KMS-11 (cell line): ENCODE data around the gene TMEM238.

ENCODE experiments used
- H2AFZ ChIP-seq: fragments of 200-600 bp; sonication (generic); 2 replicates; pipeline ENCODE4 v1.6.1; 2016; ENCODE audit warnings: antibody characterized with exemption, mixed run types, low read depth
- H3K27ac ChIP-seq: fragments of 200-600 bp; sonication (generic); 2 replicates; pipeline ENCODE4 v1.6.1; 2016; ENCODE audit warnings: mild to moderate bottlenecking, mixed run types
- H3K27me3 ChIP-seq: fragments of 200-600 bp; sonication (generic); 2 replicates; pipeline ENCODE4 v1.6.1; 2017; ENCODE audit warnings: mild to moderate bottlenecking, low read depth, mixed run types, moderate library complexity; ENCODE audit not compliant: insufficient read depth
- H3K36me3 ChIP-seq: fragments of 200-600 bp; sonication (generic); 2 replicates; pipeline ENCODE4 v1.6.1; 2017; ENCODE audit warnings: mild to moderate bottlenecking, mixed run types; ENCODE audit not compliant: insufficient read depth
- H3K4me1 ChIP-seq: fragments of 200-600 bp; sonication (generic); 2 replicates; pipeline ENCODE4 v1.6.1; 2016; ENCODE audit warnings: mild to moderate bottlenecking, low read depth, mixed run types; ENCODE audit not compliant: poor library complexity, severe bottlenecking
- H3K4me2 ChIP-seq: fragments of 200-600 bp; sonication (generic); 2 replicates; pipeline ENCODE4 v1.7.0; 2016; ENCODE audit warnings: mild to moderate bottlenecking, mixed run types
- H3K4me3 ChIP-seq: fragments of 200-600 bp; sonication (generic); IDR thresholded peaks from 2 replicates; pipeline ENCODE4 v1.6.1; 2017; ENCODE audit warnings: low read depth, low read length, mixed read lengths; ENCODE audit not compliant: insufficient read depth
- H3K79me2 ChIP-seq: fragments of 200-600 bp; sonication (generic); 2 replicates; pipeline ENCODE4 v1.6.1; 2016; ENCODE audit warnings: low read depth, mixed run types; ENCODE audit not compliant: insufficient read depth
- H3K9ac ChIP-seq: fragments of 200-600 bp; sonication (generic); 2 replicates; pipeline ENCODE4 v1.6.1; 2016; ENCODE audit warnings: mild to moderate bottlenecking, mixed run types
- H4K20me1 ChIP-seq: fragments of 200-600 bp; sonication (generic); 2 replicates; pipeline ENCODE4 v1.6.1; 2016; ENCODE audit warnings: mild to moderate bottlenecking, mixed run types; ENCODE audit not compliant: insufficient read depth
- TF ChIP-seq, protein P1 (sequence below): fragments of 200-600 bp; sonication (generic); conservative IDR thresholded peaks from 2 replicates; pipeline ENCODE4 v1.6.1; 2017; ENCODE audit warnings: low read depth, mild to moderate bottlenecking, antibody characterized with exemption, low read length, moderate library complexity, mixed read lengths

Gene TMEM238

DNA sequence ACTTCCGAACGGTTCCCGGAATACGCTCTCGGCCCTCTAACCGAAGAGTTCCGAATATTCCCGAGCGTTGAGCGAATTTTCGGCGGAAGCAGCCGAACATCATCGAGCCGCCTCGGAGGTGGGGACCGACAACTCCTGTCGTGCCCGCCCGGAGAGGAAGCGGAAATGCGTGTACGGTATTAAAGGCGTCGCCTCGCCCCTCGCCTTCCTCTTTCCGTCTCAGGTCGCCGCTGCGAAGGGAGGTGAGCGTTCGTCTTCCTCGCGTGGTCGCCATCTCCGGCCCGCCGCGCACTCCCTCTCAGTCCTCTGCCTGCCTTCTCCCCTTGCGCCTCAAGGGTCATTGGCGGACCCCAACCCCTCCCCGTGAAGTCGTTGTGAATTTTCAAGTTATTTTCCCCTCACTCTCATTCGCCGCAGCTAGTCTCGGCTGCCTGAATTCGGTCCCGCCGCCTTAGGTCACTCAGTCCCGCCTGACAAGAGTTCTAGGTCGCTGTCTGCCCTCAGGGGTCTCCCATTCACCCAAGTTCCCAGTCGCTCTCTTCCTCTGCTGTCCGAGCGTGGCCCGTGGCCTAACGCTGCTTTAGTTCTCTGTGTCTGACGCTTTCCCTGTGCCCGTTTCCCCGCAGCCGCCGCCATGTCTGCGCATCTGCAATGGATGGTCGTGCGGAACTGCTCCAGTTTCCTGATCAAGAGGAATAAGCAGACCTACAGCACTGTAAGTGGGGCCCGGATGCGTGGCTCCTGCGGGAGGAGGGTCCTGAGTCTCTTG is 1.8 kb upstream of the TMEM238 start, which contains the start of gene RPL28:
RPL28 (plus strand) TSS at position 209 of the 769 bp plus-strand sequence; CDS start at position 635, 426 bp downstream.
- Histone ChIP-seq H3K4me3 (peak within 1 kb of the TSS; percentile 35), H3K27ac (peak within 1 kb of the TSS; percentile 85), H3K4me2 (peak within 1 kb of the TSS; percentile 96), H3K27me3 (no peaks in the 10 kb centered on the region), H3K9ac (peak within 1 kb of the TSS; percentile 77), H3K36me3 (peaks cover 18% of the 10 kb centered on the region; the same call in 1 of the 2 replicates), H2AFZ (peak within 1 kb of the TSS; percentile 60), H3K79me2 (peaks cover 46% of the 10 kb centered on the region), H4K20me1 (peaks cover 29% of the 10 kb centered on the region), H3K4me1 (peaks cover 38% of the 10 kb centered on the region)
- TF ChIP-seq, protein P1, sequence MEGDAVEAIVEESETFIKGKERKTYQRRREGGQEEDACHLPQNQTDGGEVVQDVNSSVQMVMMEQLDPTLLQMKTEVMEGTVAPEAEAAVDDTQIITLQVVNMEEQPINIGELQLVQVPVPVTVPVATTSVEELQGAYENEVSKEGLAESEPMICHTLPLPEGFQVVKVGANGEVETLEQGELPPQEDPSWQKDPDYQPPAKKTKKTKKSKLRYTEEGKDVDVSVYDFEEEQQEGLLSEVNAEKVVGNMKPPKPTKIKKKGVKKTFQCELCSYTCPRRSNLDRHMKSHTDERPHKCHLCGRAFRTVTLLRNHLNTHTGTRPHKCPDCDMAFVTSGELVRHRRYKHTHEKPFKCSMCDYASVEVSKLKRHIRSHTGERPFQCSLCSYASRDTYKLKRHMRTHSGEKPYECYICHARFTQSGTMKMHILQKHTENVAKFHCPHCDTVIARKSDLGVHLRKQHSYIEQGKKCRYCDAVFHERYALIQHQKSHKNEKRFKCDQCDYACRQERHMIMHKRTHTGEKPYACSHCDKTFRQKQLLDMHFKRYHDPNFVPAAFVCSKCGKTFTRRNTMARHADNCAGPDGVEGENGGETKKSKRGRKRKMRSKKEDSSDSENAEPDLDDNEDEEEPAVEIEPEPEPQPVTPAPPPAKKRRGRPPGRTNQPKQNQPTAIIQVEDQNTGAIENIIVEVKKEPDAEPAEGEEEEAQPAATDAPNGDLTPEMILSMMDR: no peak

DNA sequence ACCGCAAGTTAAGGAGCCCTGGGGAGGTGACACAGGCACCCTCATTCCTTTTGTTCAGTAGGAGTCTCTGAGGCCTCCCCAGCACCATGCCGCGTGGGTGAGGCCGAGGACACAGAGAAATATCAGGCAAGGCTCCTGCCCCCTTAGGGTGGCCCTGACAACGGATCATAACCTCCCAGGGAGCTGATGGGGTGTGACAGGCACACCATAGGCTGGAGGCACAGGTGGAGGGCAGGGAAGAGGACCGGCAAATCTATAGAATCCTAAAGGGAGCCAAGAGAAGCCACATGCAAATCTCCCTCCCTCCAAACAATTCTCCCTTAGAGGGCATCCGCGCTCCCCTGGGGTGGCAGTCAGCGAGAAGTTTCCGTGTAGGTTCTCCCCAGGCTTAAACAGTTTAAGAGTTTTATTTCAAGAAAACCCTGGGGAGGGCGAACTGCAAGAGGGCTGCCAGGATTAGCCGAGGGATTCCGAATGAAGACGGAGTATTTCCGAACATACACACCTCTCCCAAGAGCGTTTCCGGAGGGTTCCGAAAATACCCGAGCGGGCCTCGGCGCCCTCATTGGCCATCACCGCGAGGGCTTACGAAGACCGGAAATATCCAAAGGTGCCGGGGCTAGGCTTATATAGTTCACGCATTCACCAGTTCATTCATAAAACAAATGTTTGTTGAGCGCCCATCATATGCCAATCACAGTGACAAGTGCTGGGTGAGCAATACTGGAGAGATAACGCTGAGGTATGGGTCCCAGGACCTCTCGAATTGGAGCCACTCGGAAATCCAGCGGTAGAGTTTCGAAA is 1.0 kb upstream of the TMEM238 start:
- H3K27ac ChIP-seq: peak overlapping the region; percentile 85
- TF ChIP-seq, protein P1: no peak
- peaks cover 29% of the 10 kb centered on the region for H4K20me1 ChIP-seq
- H2AFZ ChIP-seq: peak overlapping the region; percentile 60
- no peak overlapping the region for H3K4me3 ChIP-seq
- H3K4me1 ChIP-seq: peaks cover 38% of the 10 kb centered on the region
- H3K27me3 ChIP-seq: no peaks in the 10 kb centered on the region
- peaks cover 18% of the 10 kb centered on the region; the same call in 1 of the 2 replicates for H3K36me3 ChIP-seq
- H3K4me2 ChIP-seq: peak overlapping the region; percentile 96
- peak overlapping the region; percentile 77 for H3K9ac ChIP-seq
- H3K79me2 ChIP-seq: peaks cover 48% of the 10 kb centered on the region

DNA sequence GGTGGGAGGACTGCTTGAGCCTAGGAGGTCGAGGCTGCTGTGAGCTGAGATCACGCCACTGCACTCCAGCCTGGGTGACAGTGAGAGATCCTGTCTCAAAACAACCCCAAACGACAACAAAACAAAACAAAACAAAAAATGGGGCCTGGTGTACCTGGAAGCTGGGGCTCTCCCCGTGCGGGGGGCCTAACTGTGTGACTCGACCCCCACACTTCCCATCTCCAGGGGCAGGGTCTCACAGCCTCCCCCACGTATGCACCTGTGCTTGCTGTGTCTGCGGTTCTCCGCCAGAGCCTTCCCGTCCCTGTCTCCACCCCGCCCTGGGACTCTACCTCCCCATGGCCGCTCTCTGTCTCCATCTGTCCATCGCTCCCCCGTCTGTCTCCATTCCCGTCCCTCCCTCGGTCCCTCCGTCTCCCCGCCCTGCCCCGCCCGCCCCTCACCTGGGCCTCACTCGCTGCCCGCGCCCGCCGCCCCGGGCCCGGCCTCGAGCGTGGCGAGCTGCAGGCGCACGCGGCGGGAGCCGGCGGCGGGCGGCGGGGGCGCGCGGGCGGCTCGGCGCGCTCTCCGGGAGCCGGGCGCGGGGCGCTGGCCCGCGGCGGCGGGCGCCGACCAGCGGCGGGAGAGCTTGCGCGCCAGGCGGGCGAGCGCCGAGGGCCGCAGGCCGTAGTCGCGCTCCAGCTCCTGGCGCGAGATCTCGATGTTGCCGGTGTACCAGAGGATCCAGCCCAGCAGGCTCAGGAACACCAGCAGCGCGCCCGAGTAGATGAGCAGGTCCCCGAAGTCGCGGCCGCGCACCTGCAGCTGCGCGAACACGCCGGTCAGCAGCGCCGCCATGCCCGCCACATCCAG is 587 bp downstream of the TMEM238 start:
- H3K27me3 ChIP-seq: no peaks in the 10 kb centered on the region
- TF ChIP-seq, protein P1: no peak
- peaks cover 18% of the 10 kb centered on the region; the same call in 1 of the 2 replicates for H3K36me3 ChIP-seq
- no peak overlapping the region for H3K4me3 ChIP-seq
- peak overlapping the region; percentile 84 for H3K9ac ChIP-seq
- H3K79me2 ChIP-seq: peaks cover 41% of the 10 kb centered on the region
- peak overlapping the region; percentile 85 for H3K27ac ChIP-seq
- peaks cover 20% of the 10 kb centered on the region for H4K20me1 ChIP-seq
- H2AFZ ChIP-seq: peak overlapping the region; percentile 51; the same call in 1 of the 2 replicates
- H3K4me2 ChIP-seq: peak overlapping the region; percentile 91
- peaks cover 33% of the 10 kb centered on the region for H3K4me1 ChIP-seq

DNA sequence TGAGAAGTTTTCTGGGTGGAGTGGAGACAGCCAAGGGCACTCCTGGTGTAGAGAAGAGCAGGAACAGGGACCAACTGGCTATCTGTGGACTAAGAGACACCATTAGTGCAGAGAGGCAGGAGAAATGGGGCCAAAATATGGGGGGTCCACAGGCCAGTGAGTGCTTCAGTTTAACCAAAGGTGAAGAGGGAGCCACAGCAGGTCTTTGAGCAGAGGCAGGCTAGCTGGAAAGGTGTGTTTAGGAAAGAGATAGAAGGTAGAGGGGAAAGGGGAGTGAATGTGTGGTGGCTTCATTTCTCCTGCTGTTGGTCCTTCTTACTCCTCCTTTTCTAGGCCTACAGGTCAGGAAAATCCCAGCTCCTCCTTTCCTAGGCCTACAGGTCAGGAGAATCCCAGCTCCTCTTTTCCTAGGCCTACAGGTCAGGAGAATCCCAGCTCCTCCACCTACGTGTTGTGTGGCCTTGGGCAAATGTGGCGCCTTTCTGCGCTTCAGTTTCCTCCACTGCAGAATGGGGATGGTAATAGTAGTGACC is 1.5 kb downstream of the TMEM238 start:
- peak overlapping the region; percentile 91 for H3K4me2 ChIP-seq
- H3K27me3 ChIP-seq: no peaks in the 10 kb centered on the region
- TF ChIP-seq, protein P1: no peak
- H2AFZ ChIP-seq: peak overlapping the region; percentile 51; the same call in 1 of the 2 replicates
- peak overlapping the region; percentile 84; the same call in 1 of the 2 replicates for H3K9ac ChIP-seq
- no peak overlapping the region for H3K4me3 ChIP-seq
- peak overlapping the region; percentile 51 for H3K27ac ChIP-seq
- H3K36me3 ChIP-seq: peaks cover 12% of the 10 kb centered on the region; the same call in 1 of the 2 replicates
- peaks cover 34% of the 10 kb centered on the region for H3K79me2 ChIP-seq
- H4K20me1 ChIP-seq: peaks cover 12% of the 10 kb centered on the region
- peaks cover 25% of the 10 kb centered on the region for H3K4me1 ChIP-seq
